Small intestine (tissue), 7 donors: ENCODE measurements around the gene CACNA1I. TPM values are rescaled to one million over a fixed set of nuclear protein-coding genes. Genes with fewer than 3 reads are reported as not detected.
"Not testable (repeated sequence)": the region's sequence is repeated elsewhere in the genome, so short reads cannot be mapped to it uniquely, and the experiment has no call there.

ENCODE experiments used
- DNase-seq, 2 donors: peaks; one replicate each; pipeline versions ENCODE4 v3.0.0 to v3.0.0-alpha.2; 2013
- FAIRE-seq: peaks from 2 replicates; lab custom pipeline; 2012; peaks lifted over from hg19 to GRCh38; lab: Jason Lieb, UNC
- H3K27ac ChIP-seq, 3 donors: one replicate each; pipeline ENCODE4 v1.5.1; 2013; ENCODE audit warnings: low read length in 2 of 3, mild to moderate bottlenecking in 2 of 3, control low read depth in 1 of 3, inconsistent platforms in 1 of 3, low read depth in 1 of 3, moderate library complexity in 1 of 3
- H3K27me3 ChIP-seq, 3 donors: one replicate each; pipeline ENCODE4 v1.6.1; 2013; ENCODE audit warnings: low read length in 3 of 3, inconsistent platforms in 1 of 3; ENCODE audit not compliant: control insufficient read depth in 3 of 3, insufficient read depth in 3 of 3
- H3K36me3 ChIP-seq, 3 donors: one replicate each; pipeline ENCODE4 v1.6.1; 2013; ENCODE audit warnings: low read length in 3 of 3, inconsistent platforms in 1 of 3, low read depth in 1 of 3, mild to moderate bottlenecking in 1 of 3, moderate library complexity in 1 of 3; ENCODE audit not compliant: control insufficient read depth in 3 of 3, insufficient read depth in 2 of 3
- H3K4me1 ChIP-seq, 3 donors: one replicate each; pipeline ENCODE4 v1.6.1; 2013; ENCODE audit warnings: low read length in 2 of 3, inconsistent platforms in 1 of 3, low read depth in 1 of 3, mild to moderate bottlenecking in 1 of 3, moderate library complexity in 1 of 3; ENCODE audit not compliant: control insufficient read depth in 3 of 3, insufficient read depth in 2 of 3
- H3K4me3 ChIP-seq, 3 donors: one replicate each; pipeline ENCODE4 v1.5.1; 2013; ENCODE audit warnings: low read length in 3 of 3, control low read depth in 1 of 3, inconsistent platforms in 1 of 3, low read depth in 1 of 3, mild to moderate bottlenecking in 1 of 3, moderate library complexity in 1 of 3
- H3K9me3 ChIP-seq, 2 donors: one replicate each; pipeline ENCODE4 v1.6.1; 2013; ENCODE audit warnings: low read depth in 1 of 2, low read length in 1 of 2; ENCODE audit not compliant: control insufficient read depth in 2 of 2, insufficient read depth in 1 of 2
- WGBS, 3 donors: extraction: QIAGEN DNeasy Blood & Tissue Kit; methylation state at CpG; one replicate each; pipeline ENCODE4 v1.1.7; 2013; 5-methylcytosine and 5-hydroxymethylcytosine counted together
- polyA plus RNA-seq, 4 donors: library from polyadenylated mRNA; stranded (reverse) in 3 of 4; unstranded in 1 of 4; fragments of 200-250 nt in 3 of 4; fragments of 120-200 nt in 1 of 4; gene quantifications; one replicate each; pipeline versions ENCODE4 v1.2.1 to v1.2.3, GENCODE V29; 2013
- donor health status: healthy with polysubstance abuse.
- donor health status: control.
- donor health status: control.
- donor health status: Bipolar disorder and iron deficiency.
- donor health status: healthy.

Gene CACNA1I
- polyA plus RNA-seq, 4 donors: under 0.01 to 0.25 (median 0.18) TPM; not detected in 1

DNA sequence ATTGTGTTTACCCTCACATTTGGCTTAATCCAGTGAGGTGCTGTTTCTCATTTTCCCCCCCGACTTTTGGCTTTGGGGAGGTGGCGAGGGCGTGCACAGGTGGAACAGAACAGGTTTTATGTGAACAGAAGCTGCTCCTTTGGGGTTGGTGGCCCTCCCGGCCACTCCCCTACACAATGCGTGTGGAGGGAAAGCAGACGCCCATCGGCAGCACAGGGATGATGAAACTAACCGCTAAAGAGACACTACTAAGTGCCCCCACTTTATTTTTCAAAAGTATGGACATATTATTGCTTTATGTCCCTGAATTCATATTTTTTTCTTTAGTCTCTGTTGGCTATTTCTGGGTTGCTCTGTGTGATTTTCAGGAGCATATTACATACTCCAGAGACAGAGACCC, 162.1 kb downstream of the CACNA1I start:
- Histone ChIP-seq H3K4me1 (no peaks in the 10 kb centered on the region), H3K9me3 (no peaks in the 10 kb centered on the region), H3K36me3 (no peaks in the 10 kb centered on the region), H3K4me3 (no peak overlapping the region), H3K27ac (no peak overlapping the region), H3K27me3 (peaks cover 0 to 20% (median 2%) of the 10 kb centered on the region in 3 donors)
- WGBS, 3 donors: 44 to 78% (median 59%) methylated on average over 8 of the region's 8 CpGs
- FAIRE-seq (no peak), DNase-seq (no peak)

DNA sequence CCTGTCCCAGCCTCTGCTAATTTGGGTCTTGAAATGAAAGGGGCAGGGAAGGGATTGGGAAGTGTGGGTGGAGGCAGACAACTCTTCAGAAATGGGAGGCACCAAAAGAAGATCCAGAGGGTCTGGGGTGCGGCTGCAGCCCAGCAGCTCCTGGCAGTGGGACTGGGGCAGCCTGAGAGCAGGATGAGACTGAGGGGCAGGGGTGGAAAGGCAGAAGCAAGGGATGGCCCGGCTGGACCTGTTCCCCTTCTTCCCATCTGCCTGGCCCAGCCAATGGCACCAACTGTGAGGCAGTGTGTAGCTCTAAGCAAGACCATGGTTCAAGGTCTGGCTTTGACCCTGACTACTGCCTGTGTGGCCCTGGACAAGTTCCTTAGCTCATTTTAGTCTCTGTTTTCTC, 162.6 kb downstream of the CACNA1I start:
- no peaks in the 10 kb centered on the region for H3K36me3 ChIP-seq
- peaks cover 0 to 22% (median 2%) of the 10 kb centered on the region in 3 donors for H3K27me3 ChIP-seq
- H3K4me3 ChIP-seq: no peak overlapping the region
- FAIRE-seq (no peak), DNase-seq (no peak)
- no peaks in the 10 kb centered on the region for H3K9me3 ChIP-seq
- WGBS, 3 donors: 73 to 88% (median 77%) methylated on average over 2 of the region's 2 CpGs
- no peaks in the 10 kb centered on the region for H3K4me1 ChIP-seq
- H3K27ac ChIP-seq: no peak overlapping the region

DNA sequence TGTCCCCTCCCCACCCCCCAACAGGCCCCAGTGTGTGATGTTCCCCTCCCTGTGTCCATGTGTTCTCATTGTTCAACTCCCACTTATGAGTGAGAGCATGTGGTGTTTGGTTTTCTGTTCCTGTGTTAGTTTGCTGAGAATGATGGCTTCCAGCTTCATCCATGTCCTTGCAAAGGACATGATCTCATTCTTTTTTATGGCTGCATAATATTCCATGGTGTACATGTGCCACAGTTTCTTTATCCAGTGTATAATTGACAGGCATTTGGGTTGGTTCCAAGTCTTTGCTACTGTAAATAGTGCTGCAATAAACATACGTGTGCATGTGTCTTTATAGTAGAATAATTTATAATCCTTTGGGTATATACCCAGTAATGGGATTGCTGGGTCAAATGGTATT, 163.5 kb downstream of the CACNA1I start:
- H3K36me3 ChIP-seq, H3K9me3 ChIP-seq, DNase-seq, H3K27ac ChIP-seq, H3K4me3 ChIP-seq, H3K4me1 ChIP-seq, FAIRE-seq: not testable (repeated sequence)
- H3K27me3 ChIP-seq: peaks cover 0 to 20% (median 4%) of the 10 kb centered on the region in 3 donors
- 23 to 59% (median 40%) methylated on average over 1 of the region's 1 CpG for WGBS, 3 donors

DNA sequence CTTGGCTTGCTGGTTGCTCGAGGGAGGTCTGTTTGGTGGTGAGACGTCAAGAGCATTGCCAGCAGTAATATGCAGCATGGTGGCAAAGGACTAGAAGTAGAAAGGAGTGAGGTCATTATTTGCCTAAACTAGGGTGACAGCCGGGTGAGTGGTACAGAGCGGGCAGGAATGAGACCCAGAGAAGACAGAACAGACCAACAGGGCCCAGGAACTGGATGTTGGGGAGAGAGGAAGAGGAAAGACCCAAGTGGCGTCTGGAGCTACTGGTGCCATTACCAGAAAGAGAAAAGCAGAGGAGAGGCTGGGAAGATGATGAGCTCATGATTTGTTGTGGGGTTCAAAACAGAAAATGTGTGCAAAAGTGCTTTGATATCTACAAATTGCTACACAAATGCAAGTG, 164.3 kb downstream of the CACNA1I start:
- WGBS, 3 donors: 81 to 91% (median 86%) methylated on average over 5 of the region's 5 CpGs

DNA sequence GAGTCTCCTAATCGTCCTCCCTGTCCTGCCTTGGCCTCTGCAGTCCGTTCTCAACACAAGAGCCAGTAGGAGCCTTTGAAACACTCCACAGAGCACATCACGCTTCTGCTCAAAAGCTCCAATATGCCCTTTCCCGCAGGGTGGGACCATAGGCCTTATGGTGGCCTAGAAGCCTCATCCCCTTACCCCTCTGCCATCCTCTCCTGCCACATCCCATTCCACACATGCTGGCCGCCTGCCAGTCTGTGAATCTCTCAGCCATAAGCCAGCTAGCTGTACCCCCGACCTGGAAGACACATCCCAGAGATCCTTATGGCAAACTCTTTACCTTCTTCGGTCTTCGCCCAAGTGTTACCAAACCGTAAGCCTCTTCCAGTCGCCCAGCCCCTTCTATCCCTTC, 165.2 kb downstream of the CACNA1I start:
- DNase-seq (no peak), FAIRE-seq (no peak)
- H3K4me3 ChIP-seq: no peak overlapping the region
- no peaks in the 10 kb centered on the region for H3K36me3 ChIP-seq
- WGBS, 3 donors: 79 to 86% (median 80%) methylated on average over 10 of the region's 10 CpGs
- no peaks in the 10 kb centered on the region for H3K9me3 ChIP-seq
- H3K27ac ChIP-seq: no peak overlapping the region
- H3K4me1 ChIP-seq: no peaks in the 10 kb centered on the region
- H3K27me3 ChIP-seq: peaks cover 0 to 20% (median 4%) of the 10 kb centered on the region in 3 donors

More for the DNA sequence above, 164.3 kb downstream of the CACNA1I start:
- no peak overlapping the region for H3K4me3 ChIP-seq
- H3K36me3 ChIP-seq: no peaks in the 10 kb centered on the region
- H3K4me1 ChIP-seq: no peaks in the 10 kb centered on the region
- H3K27ac ChIP-seq: no peak overlapping the region
- peaks cover 0 to 20% (median 4%) of the 10 kb centered on the region in 3 donors for H3K27me3 ChIP-seq
- no peaks in the 10 kb centered on the region for H3K9me3 ChIP-seq
- FAIRE-seq: no peak
- no peak for DNase-seq

DNA sequence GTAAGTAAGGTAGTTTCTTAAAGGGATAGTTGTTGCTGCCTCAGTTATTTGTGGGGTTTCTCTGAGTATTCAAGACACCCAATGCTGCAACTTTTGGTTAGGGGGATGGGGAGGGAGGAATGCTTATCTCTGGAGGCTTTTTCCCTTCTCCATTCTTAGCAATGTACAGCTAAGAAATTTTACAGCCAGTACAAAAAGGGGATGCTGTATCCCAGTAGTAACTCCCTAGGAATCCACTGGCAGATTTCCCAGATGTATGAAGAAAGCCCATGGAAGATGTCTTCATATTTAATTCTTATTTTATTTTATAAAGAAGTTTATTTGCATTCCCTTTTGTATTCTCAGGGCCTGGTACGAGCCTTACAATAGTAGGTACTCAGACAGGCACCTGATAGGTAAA, 168.2 kb downstream of the CACNA1I start:
- WGBS, 3 donors: 68 to 75% (median 72%) methylated on average over 1 of the region's 1 CpG
- no peak for FAIRE-seq

More for the DNA sequence above, 168.2 kb downstream of the CACNA1I start:
- no peak for DNase-seq
- Histone ChIP-seq H3K36me3 (no peaks in the 10 kb centered on the region), H3K4me3 (no peak overlapping the region), H3K27ac (no peak overlapping the region), H3K4me1 (no peaks in the 10 kb centered on the region), H3K9me3 (no peaks in the 10 kb centered on the region), H3K27me3 (peaks cover 0 to 4% (median 2%) of the 10 kb centered on the region in 3 donors)

Other genes starting within 250 kb of the CACNA1I start
- gene SYNGR1, start 220.8 kb upstream of the CACNA1I start, polyA plus RNA-seq: 10 to 100 TPM in 1 of 4 donors, 1 to 10 TPM in 2, not detected in 1; 1.4 to 10.7 (median 6.6) TPM
- 10 to 100 TPM; 11.1 to 23.0 (median 17.0) TPM for gene TAB1, start 171.0 kb upstream of the CACNA1I start, polyA plus RNA-seq
- gene MGAT3, start 113.7 kb upstream of the CACNA1I start, polyA plus RNA-seq: 10 to 100 TPM; 11.1 to 30.1 (median 17.2) TPM
- 10 to 100 TPM; 12.2 to 37.5 (median 18.7) TPM for gene MIEF1, start 68.5 kb upstream of the CACNA1I start, polyA plus RNA-seq
- gene ATF4, start 50.2 kb upstream of the CACNA1I start, polyA plus RNA-seq: 100 to 1,000 TPM; 271 to 709 (median 505) TPM
- gene RPS19BP1, start 38.0 kb upstream of the CACNA1I start, polyA plus RNA-seq: 100 to 1,000 TPM in 3 of 4 donors, 10 to 100 TPM in 1; 59.8 to 186 (median 181) TPM